ENCODE data around the gene ZNF439.
"Not testable (repeated sequence)": the region's sequence is repeated elsewhere in the genome, so short reads cannot be mapped to it uniquely, and the experiment has no call there.

Gene ZNF439

GRCh38 chr19:11848594-11849469 is at the start of gene ZNF439:
TSS of gene ZNF439 (plus strand) at chr19:11848726. CDS start at chr19:11848868, 142 bp downstream.
- DNase-seq = no peak

GRCh38 chr19:11806354-11807098 is 42.0 kb upstream of the ZNF439 start:
- no peak for DNase-seq

- DNase-seq = no peak
These were observed 41.5 kb upstream of the ZNF439 start for GRCh38 chr19:11807099-11807380.

- DNase-seq = no peak
These were observed 34.9 kb upstream of the ZNF439 start for GRCh38 chr19:11813703-11814028.

- no peak for DNase-seq
These were observed 34.4 kb upstream of the ZNF439 start, which contains the start of gene ZNF440 for GRCh38 chr19:11814029-11814699. TSS of gene ZNF440 (plus strand) at chr19:11814273. CDS start at chr19:11814448, 175 bp downstream.

- DNase-seq = no peak
These were observed 33.9 kb upstream of the ZNF439 start for GRCh38 chr19:11814700-11815035.

- DNase-seq = no peak
These were observed 26.9 kb upstream of the ZNF439 start for GRCh38 chr19:11821474-11822109.

GRCh38 chr19:11828957-11829876 is 19.3 kb upstream of the ZNF439 start:
- DNase-seq = not testable (repeated sequence)

- DNase-seq = no peak
These were observed 16.1 kb upstream of the ZNF439 start for GRCh38 chr19:11832253-11832912.

- DNase-seq = no peak
These were observed 15.0 kb upstream of the ZNF439 start for GRCh38 chr19:11833541-11833940.

- not testable (repeated sequence) for DNase-seq
These were observed 12.9 kb upstream of the ZNF439 start for GRCh38 chr19:11835626-11836066.

- no peak for DNase-seq
These were observed 4.8 kb upstream of the ZNF439 start for GRCh38 chr19:11843722-11844121.

GRCh38 chr19:11847615-11848014 is 911 bp upstream of the ZNF439 start:
- DNase-seq = not testable (repeated sequence)

- DNase-seq = no peak
These were observed 329 bp upstream of the ZNF439 start for GRCh38 chr19:11848200-11848593.

- DNase-seq = not testable (repeated sequence)
These were observed 1.8 kb downstream of the ZNF439 start for GRCh38 chr19:11850289-11850688.

GRCh38 chr19:11853358-11853757 is 4.8 kb downstream of the ZNF439 start:
- no peak for DNase-seq

- no peak for DNase-seq
These were observed 8.2 kb downstream of the ZNF439 start for GRCh38 chr19:11856596-11857250.

- DNase-seq = no peak
These were observed 12.2 kb downstream of the ZNF439 start for GRCh38 chr19:11860721-11861120.

GRCh38 chr19:11861301-11861700 is 12.8 kb downstream of the ZNF439 start:
- DNase-seq = no peak

- not testable (repeated sequence) for DNase-seq
These were observed 19.2 kb downstream of the ZNF439 start for GRCh38 chr19:11867766-11868165.

- DNase-seq = no peak
These were observed 19.7 kb downstream of the ZNF439 start for GRCh38 chr19:11868188-11868587.

All from NCI-H1694 treated with DMSO at 0.1 percent for 48 hours (cell line).